Osteoblast (primary cell): ENCODE data around the gene FBXL17. TPM values are rescaled to one million over a fixed set of nuclear protein-coding genes. Genes with fewer than 3 reads are reported as not detected.
"Not testable (repeated sequence)": the region's sequence is repeated elsewhere in the genome, so short reads cannot be mapped to it uniquely, and the experiment has no call there.

Experiments
- DNase-seq: peaks from one replicate; pipeline ENCODE4 v3.0.0; 2011; ENCODE audit warnings: low spot score, mixed read lengths; ENCODE audit not compliant: insufficient read length; ENCODE audit errors: missing footprints
- H2AFZ ChIP-seq: 2 replicates; pipeline ENCODE4 v1.6.0; 2011; ENCODE audit warnings: mild to moderate bottlenecking, low read length
- H3K27ac ChIP-seq: 2 replicates; pipeline ENCODE4 v1.5.1; 2011; ENCODE audit warnings: mild to moderate bottlenecking, low read depth, low read length, moderate library complexity
- H3K27me3 ChIP-seq: 2 replicates; pipeline ENCODE4 v1.6.0; 2012; ENCODE audit warnings: mild to moderate bottlenecking, control low read depth, inconsistent platforms, low read length, moderate library complexity; ENCODE audit not compliant: insufficient read depth
- H3K36me3 ChIP-seq: 2 replicates; pipeline ENCODE4 v1.5.1; 2011; ENCODE audit warnings: mild to moderate bottlenecking, low read length, control low read depth, moderate library complexity; ENCODE audit not compliant: insufficient read depth
- H3K4me1 ChIP-seq: 2 replicates; pipeline ENCODE4 v1.5.1; 2011; ENCODE audit warnings: mild to moderate bottlenecking, low read length, control low read depth, moderate library complexity; ENCODE audit not compliant: insufficient read depth
- H3K4me2 ChIP-seq: 2 replicates; pipeline ENCODE4 v1.6.0; 2011; ENCODE audit warnings: mild to moderate bottlenecking, low read length; ENCODE audit not compliant: insufficient read depth
- H3K4me3 ChIP-seq: fragments of 200-600 bp; sonication (generic); 3 replicates; pipeline ENCODE4 v1.5.1; 2012; ENCODE audit warnings: mild to moderate bottlenecking, low read length, inconsistent platforms; ENCODE audit not compliant: insufficient read depth
- H3K79me2 ChIP-seq: 2 replicates; pipeline ENCODE4 v1.6.0; 2012; ENCODE audit warnings: mild to moderate bottlenecking, low read length, control low read depth, inconsistent platforms; ENCODE audit not compliant: insufficient read depth
- H3K9me3 ChIP-seq: 2 replicates; pipeline ENCODE4 v1.5.1; 2011; ENCODE audit warnings: low read depth, low read length, control low read depth
- H4K20me1 ChIP-seq: 2 replicates; pipeline ENCODE4 v1.6.0; 2012; ENCODE audit warnings: mild to moderate bottlenecking, low read length, control low read depth; ENCODE audit not compliant: insufficient read depth
- total RNA-seq: library from RNA; depleted of rRNA; stranded (reverse); fragments of >200 nt; gene quantifications from 2 replicates; pipeline ENCODE4 v1.2.3, GENCODE V29; 2012
- TF ChIP-seq, protein P1 (sequence below): IDR thresholded peaks from 2 replicates; pipeline ENCODE4 v1.5.1; 2011; ENCODE audit warnings: mild to moderate bottlenecking, low read depth, low read length, moderate library complexity; ENCODE audit errors: extremely low read depth

FBXL17 gene
- total RNA-seq, 1 donor, result 19.5 TPM

DNA sequence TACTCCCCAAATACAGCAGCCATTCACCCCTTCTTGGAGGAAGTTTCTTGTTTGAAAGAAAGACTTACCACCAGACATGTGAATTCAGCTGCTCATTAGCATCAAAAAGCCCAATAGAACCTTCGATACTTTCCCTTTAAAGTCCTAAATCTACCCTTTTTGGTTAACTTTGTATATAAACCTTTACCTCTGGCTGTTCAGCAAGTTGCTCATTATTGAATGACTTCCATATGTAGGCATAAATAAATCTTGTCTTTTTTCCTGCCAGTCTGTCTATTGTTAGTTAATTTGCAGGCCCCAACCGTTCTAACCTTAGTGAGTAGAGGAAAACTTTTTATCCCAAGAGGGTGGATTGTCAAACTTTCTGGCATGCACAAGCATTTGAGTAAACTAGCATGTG lies 27.9 kb upstream of the FBXL17 start:
- no peaks in the 10 kb centered on the region for H4K20me1 ChIP-seq
- H3K4me2 ChIP-seq, result no peak overlapping the region
- no peak overlapping the region for H3K4me3 ChIP-seq
- H3K27ac ChIP-seq, result no peak overlapping the region
- H2AFZ ChIP-seq, result no peak overlapping the region
- DNase-seq, result no peak
- H3K36me3 ChIP-seq, result no peaks in the 10 kb centered on the region
- H3K79me2 ChIP-seq, result no peaks in the 10 kb centered on the region
- no peaks in the 10 kb centered on the region for H3K4me1 ChIP-seq
- no peaks in the 10 kb centered on the region for H3K27me3 ChIP-seq
- TF ChIP-seq, protein P1, sequence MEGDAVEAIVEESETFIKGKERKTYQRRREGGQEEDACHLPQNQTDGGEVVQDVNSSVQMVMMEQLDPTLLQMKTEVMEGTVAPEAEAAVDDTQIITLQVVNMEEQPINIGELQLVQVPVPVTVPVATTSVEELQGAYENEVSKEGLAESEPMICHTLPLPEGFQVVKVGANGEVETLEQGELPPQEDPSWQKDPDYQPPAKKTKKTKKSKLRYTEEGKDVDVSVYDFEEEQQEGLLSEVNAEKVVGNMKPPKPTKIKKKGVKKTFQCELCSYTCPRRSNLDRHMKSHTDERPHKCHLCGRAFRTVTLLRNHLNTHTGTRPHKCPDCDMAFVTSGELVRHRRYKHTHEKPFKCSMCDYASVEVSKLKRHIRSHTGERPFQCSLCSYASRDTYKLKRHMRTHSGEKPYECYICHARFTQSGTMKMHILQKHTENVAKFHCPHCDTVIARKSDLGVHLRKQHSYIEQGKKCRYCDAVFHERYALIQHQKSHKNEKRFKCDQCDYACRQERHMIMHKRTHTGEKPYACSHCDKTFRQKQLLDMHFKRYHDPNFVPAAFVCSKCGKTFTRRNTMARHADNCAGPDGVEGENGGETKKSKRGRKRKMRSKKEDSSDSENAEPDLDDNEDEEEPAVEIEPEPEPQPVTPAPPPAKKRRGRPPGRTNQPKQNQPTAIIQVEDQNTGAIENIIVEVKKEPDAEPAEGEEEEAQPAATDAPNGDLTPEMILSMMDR, result no peak
- H3K9me3 ChIP-seq, result no peaks in the 10 kb centered on the region

DNA sequence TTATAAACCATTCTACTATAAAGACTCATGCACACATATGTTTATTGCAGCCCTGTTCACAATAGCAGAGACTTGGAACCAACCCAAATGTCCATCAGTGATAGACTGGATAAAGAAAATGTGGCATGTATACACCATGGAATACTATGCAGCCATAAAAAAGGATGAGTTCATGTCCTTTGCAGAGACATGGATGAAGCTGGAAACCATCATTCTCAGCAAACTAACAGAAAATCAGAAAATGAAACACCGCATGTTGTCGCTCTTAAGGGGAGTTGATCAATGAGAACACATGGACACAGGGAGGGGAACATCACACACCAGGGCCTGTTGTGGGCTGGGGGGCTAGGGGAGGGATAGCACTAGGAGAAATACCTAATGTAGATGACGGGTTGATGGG lies 23.3 kb upstream of the FBXL17 start:
- H3K9me3 ChIP-seq, H3K27me3 ChIP-seq, H4K20me1 ChIP-seq, H3K4me2 ChIP-seq, H3K4me3 ChIP-seq, H3K36me3 ChIP-seq, H3K79me2 ChIP-seq, DNase-seq, H3K4me1 ChIP-seq, H2AFZ ChIP-seq, H3K27ac ChIP-seq: not testable (repeated sequence)

DNA sequence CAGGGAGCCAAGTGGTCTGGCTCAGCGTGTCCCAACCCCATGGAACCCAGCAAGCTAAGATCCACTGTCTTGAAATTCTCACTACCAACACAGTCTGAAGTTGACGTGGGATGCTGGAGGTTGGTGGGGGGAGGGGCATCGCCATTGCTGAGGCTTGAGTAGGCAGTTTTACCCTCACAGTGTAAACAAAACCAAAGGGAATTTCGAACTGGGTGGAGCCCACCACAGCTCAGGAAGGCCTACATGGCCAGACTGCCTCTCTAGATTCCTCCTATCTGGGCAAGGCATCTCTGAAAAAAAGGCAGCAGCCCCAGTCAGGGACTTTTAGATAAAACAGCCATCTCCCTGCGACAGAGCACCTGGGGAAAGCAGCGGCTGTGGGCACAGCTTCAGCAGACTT lies 17.1 kb upstream of the FBXL17 start:
- H4K20me1 ChIP-seq, result no peaks in the 10 kb centered on the region
- no peak overlapping the region for H3K27ac ChIP-seq
- no peak overlapping the region for H3K4me3 ChIP-seq
- H2AFZ ChIP-seq, result no peak overlapping the region
- no peak overlapping the region for H3K4me2 ChIP-seq
- no peaks in the 10 kb centered on the region for H3K9me3 ChIP-seq
- H3K79me2 ChIP-seq, result no peaks in the 10 kb centered on the region
- TF ChIP-seq, protein P1, result no peak
- H3K27me3 ChIP-seq, result no peaks in the 10 kb centered on the region
- no peaks in the 10 kb centered on the region for H3K4me1 ChIP-seq
- no peaks in the 10 kb centered on the region for H3K36me3 ChIP-seq
- no peak for DNase-seq

DNA sequence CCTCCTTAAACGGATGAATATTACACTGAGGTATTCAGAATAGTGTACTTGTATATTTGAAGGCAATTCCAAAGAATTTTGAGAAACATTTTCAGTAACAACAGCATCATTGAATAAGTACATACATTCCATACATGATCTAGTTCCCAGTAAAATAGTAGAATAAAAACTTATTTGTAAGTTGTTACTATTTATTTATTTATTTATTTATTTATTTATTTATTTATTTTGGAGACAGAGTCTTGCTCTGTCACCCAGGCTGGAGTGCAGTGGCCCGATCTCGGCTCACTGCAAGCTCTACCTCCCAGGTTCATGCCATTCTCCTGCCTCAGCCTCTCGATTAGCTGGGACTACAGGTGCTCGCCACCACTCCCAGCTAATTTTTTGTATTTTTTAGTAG lies 14.9 kb upstream of the FBXL17 start:
- not testable (repeated sequence) for H3K27me3 ChIP-seq, H3K4me2 ChIP-seq, H3K4me3 ChIP-seq, H3K4me1 ChIP-seq, H3K27ac ChIP-seq, H3K9me3 ChIP-seq, H4K20me1 ChIP-seq, H3K36me3 ChIP-seq, H3K79me2 ChIP-seq, DNase-seq, H2AFZ ChIP-seq

DNA sequence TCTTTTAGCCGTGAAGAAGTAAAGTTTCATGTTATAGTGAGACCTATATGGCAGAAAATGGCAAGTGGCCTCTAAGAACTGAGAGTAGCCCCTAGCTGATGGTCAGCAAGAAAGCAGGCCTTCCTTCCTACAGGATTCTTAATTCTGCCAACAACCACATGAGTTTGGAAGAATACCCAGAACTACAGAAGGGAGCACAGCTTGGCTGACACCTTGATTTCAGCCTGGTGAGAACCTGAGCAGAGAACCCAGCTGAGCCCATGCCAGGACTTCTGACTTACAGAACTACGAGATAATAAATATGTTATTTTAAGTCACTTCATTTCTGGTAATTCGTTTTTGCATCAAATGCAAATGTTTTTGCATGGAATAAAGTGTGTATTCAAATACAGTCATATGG lies 5.9 kb upstream of the FBXL17 start:
- Histone ChIP-seq H3K4me3 (no peak overlapping the region), H3K27ac (no peak overlapping the region), H3K79me2 (no peaks in the 10 kb centered on the region), H3K4me1 (peaks cover 6% of the 10 kb centered on the region), H3K36me3 (no peaks in the 10 kb centered on the region), H2AFZ (no peak overlapping the region), H3K9me3 (no peaks in the 10 kb centered on the region), H4K20me1 (no peaks in the 10 kb centered on the region), H3K27me3 (no peaks in the 10 kb centered on the region), H3K4me2 (no peak overlapping the region)
- DNase-seq, result no peak
- TF ChIP-seq, protein P1, result no peak
